Stomach (tissue), 9 donors: ENCODE measurements around the gene GET4. TPM values are rescaled to one million over a fixed set of nuclear protein-coding genes. Genes with fewer than 3 reads are reported as not detected.

ENCODE experiments used
- DNase-seq, 2 donors: peaks; one replicate each; pipeline versions ENCODE4 v3.0.0 to v3.0.0-alpha.2; 2013 to 2019
- H3K27ac ChIP-seq, 5 donors: fragments of 200-600 bp in 4 of 5; sonication (generic) in 4 of 5; one replicate each; pipeline ENCODE4 v1.5.1; 2013 to 2019; ENCODE audit warnings: mild to moderate bottlenecking in 1 of 5, moderate library complexity in 1 of 5
- H3K27me3 ChIP-seq, 3 donors: fragments of 200-600 bp; sonication (generic); one replicate each; pipeline ENCODE4 v1.5.1; 2017 to 2019; ENCODE audit warnings: mixed run types in 1 of 3
- H3K36me3 ChIP-seq, 4 donors: fragments of 200-600 bp; sonication (generic); 1 replicate in 3 of 4; 2 replicates in 1 of 4; pipeline ENCODE4 v1.5.1; 2016 to 2019
- H3K4me1 ChIP-seq, 4 donors: fragments of 200-600 bp; sonication (generic); one replicate each; pipeline ENCODE4 v1.5.1; 2016 to 2019
- H3K4me3 ChIP-seq, 4 donors: fragments of 200-600 bp; sonication (generic) in 3 of 4; one replicate each; pipeline ENCODE4 v1.5.1; 2016 to 2019; ENCODE audit warnings: mild to moderate bottlenecking in 1 of 4
- H3K9me3 ChIP-seq, 4 donors: fragments of 200-600 bp; sonication (generic); one replicate each; pipeline ENCODE4 v1.5.1; 2016 to 2019
- CTCF ChIP-seq, 7 experiments: fragments of 450-650 bp in 4 of 7; fragments of 200-600 bp in 3 of 7; sonication (generic) in 3 of 7; IDR thresholded peaks; one replicate each; pipeline ENCODE4 v1.5.1; 2016 to 2019; ENCODE audit warnings: antibody characterized with exemption in 7 of 7, control low read depth in 2 of 7, mild to moderate bottlenecking in 1 of 7
- EP300 ChIP-seq: sonication (generic); formaldehyde crosslinking; IDR thresholded peaks from one replicate; pipeline ENCODE4 v1.6.1; 2017; ENCODE audit warnings: antibody characterized with exemption
- POLR2A ChIP-seq, 4 donors: fragments of 450-650 bp; IDR thresholded peaks; one replicate each; pipeline ENCODE4 v1.6.1; 2016; ENCODE audit warnings: antibody characterized with exemption in 4 of 4, control low read depth in 2 of 4, mild to moderate bottlenecking in 1 of 4, moderate library complexity in 1 of 4
- POLR2AphosphoS5 ChIP-seq, 3 donors: sonication (generic); formaldehyde crosslinking; IDR thresholded peaks; one replicate each; pipeline ENCODE4 v1.6.1; 2016; ENCODE audit warnings: antibody characterized with exemption in 3 of 3
- WGBS, 5 donors: extraction: QIAGEN DNeasy Blood & Tissue Kit in 3 of 5; methylation state at CpG; one replicate each; pipeline versions ENCODE4 v1.1.5 to v1.1.7; 2013 to 2018; 5-methylcytosine and 5-hydroxymethylcytosine counted together
- intact Hi-C: fragments of 100-400 bp; cut with DNase I; formaldehyde crosslinking; loops from one replicate; pipeline ENCODE4 v1.15.1; 2023; ENCODE audit warnings: low total_unique reads
- polyA plus RNA-seq, 3 donors: library from polyadenylated mRNA; stranded (reverse); fragments of 200-250 nt; gene quantifications; one replicate each; pipeline ENCODE4 v1.2.3, GENCODE V29; 2013
- total RNA-seq, 5 donors: library from RNA; depleted of rRNA; stranded (reverse); fragments of >200 nt; gene quantifications; one replicate each; pipeline versions ENCODE4 v1.1.0 to v1.2.3, GENCODE V29; 2014 to 2016
- donor health status: healthy with polysubstance abuse.
- donor health status: Bipolar disorder and iron deficiency.
- donor health status: healthy.

Gene GET4
- total and polyA plus RNA-seq, 8 donors = 22.4 to 140 (median 46.6) TPM

- Histone ChIP-seq H3K4me1 (peaks cover 42 to 76% (median 59%) of the 10 kb centered on the region in 4 donors), H3K27ac (peak overlapping the region; percentile 68 to 93 (median 85)), H3K36me3 (peaks cover 18 to 49% (median 37%) of the 10 kb centered on the region in 4 donors), H3K9me3 (no peaks in the 10 kb centered on the region), H3K4me3 (no peak overlapping the region), H3K27me3 (no peaks in the 10 kb centered on the region)
- intact Hi-C loops = no loop called here
- DNase-seq = no peak
- WGBS, 5 donors = 92 to 95% (median 94%) methylated on average over 9 to 19 of the region's 19 CpGs
- TF ChIP-seq POLR2A (IDR thresholded peaks at IDR 0.05) (no peak), POLR2AphosphoS5 (IDR thresholded peaks at IDR 0.05) (no peak), EP300 (no peak), CTCF (IDR thresholded peaks at IDR 0.05) (no peak)
These were observed 39.4 kb upstream of the GET4 start for GRCh38 chr7:837001-837400.

DNA sequence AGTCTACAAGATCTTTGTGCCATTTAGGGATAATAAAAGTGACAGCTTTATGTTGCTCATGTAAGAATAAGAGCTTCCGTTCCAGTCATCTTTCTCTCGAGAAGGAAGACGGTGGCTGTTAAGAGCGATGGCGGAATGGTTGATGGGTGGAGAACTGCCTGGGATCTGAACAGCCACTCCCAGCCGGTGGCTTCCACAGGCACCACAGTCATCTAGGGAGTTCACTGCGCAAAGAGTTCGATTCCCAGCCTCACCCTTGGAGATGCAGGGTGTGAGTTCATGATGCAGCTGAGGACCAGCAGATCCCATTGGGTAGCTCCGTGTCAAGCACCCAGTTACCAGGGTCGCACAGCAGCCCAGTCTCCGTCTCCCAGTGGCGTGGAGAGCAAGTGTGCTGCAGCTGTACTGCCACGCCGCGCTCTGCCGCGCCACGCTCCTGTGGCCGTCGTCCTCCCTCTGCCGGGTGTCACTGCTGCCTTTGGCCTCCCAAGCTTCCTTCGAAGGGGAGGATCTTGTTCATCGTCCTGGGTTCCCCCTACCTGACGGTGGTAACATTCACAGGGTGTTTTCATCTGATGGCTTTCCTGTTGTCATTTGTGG, 36.3 kb upstream of the GET4 start:
- Histone ChIP-seq H3K4me3 (no peak overlapping the region), H3K36me3 (peaks cover 45 to 76% (median 62%) of the 10 kb centered on the region in 4 donors), H3K27me3 (no peaks in the 10 kb centered on the region), H3K9me3 (no peaks in the 10 kb centered on the region), H3K27ac (peak overlapping the region in 1 of 5 donors; percentile 93), H3K4me1 (peaks cover 22 to 56% (median 38%) of the 10 kb centered on the region in 4 donors)
- TF ChIP-seq EP300 (no peak), CTCF (IDR thresholded peaks at IDR 0.05) (no peak), POLR2AphosphoS5 (IDR thresholded peaks at IDR 0.05) (no peak), POLR2A (IDR thresholded peaks at IDR 0.05) (no peak)
- intact Hi-C loops = no loop called here
- DNase-seq = no peak
- WGBS, 5 donors = 89 to 93% (median 93%) methylated on average over 21 to 24 of the region's 24 CpGs

DNA sequence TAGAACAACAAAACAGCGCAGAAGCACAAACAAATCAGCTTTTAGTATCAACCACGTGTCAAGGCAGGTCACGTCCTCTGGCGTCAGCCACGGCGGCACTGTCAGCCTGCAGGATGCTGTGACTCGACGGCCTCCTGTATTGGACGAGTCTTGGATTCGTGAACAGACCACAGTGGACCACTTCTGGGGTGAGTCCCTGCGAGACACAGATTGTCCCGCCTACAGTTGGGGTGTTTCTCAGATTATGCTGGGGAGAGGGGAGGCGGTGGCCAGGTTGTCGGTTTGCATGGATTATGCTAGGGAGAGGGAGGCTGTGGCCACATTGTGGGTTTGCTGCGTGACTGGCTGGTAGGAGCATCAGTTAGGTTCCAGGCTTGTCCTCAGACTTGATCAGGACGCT, 34.4 kb upstream of the GET4 start:
- no peaks in the 10 kb centered on the region for H3K9me3 ChIP-seq
- WGBS, 5 donors = 69 to 82% (median 76%) methylated on average over 16 of the region's 16 CpGs
- peaks cover 4 to 40% (median 24%) of the 10 kb centered on the region in 4 donors for H3K4me1 ChIP-seq
- no peaks in the 10 kb centered on the region for H3K27me3 ChIP-seq
- no peak for DNase-seq
- intact Hi-C loops = no loop called here
- no peak for TF ChIP-seq CTCF (IDR thresholded peaks at IDR 0.05)
- no peak for TF ChIP-seq POLR2A (IDR thresholded peaks at IDR 0.05)
- TF ChIP-seq EP300 = no peak
- TF ChIP-seq POLR2AphosphoS5 (IDR thresholded peaks at IDR 0.05) = no peak
- H3K4me3 ChIP-seq = no peak overlapping the region
- H3K36me3 ChIP-seq = peaks cover 47 to 76% (median 68%) of the 10 kb centered on the region in 4 donors
- H3K27ac ChIP-seq = peak overlapping the region in 4 of 5 donors; percentile 18 to 84 (median 68)

DNA sequence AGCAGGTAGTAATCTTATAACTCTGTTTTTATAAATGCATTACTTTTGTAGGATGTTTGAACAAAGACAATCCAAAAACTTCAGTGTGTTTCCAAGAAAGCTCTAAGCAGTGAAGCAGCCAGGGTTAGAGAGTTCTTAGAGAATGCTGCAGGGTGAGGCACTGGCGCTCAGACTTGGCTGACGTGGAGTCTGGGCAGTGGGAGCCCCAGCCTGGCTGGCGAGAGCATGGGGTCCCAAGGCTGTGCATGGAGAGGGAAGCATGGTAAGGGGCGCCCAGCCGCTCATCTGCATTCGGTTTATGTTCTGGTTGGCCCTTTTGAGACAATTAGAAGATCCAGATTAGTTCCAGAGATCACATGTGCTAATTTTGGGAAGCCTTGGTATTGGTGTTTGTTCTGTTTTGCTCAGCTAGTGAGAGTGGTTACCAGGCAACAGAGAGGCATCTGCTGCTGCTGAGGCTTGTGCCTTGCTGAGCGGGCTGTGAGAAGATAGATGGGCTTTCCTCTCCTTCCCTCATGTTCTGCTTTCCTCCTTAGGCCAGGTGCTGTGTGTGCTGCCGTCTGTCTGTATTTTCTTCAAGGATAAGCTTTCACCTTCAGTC, 33.8 kb upstream of the GET4 start:
- H3K27me3 ChIP-seq = no peaks in the 10 kb centered on the region
- intact Hi-C loops = no loop called here
- H3K4me3 ChIP-seq = no peak overlapping the region
- no peak for TF ChIP-seq CTCF (IDR thresholded peaks at IDR 0.05)
- TF ChIP-seq POLR2AphosphoS5 (IDR thresholded peaks at IDR 0.05) = peak in 1 of 3 donors; percentile 45
- no peak for TF ChIP-seq EP300
- no peak for TF ChIP-seq POLR2A (IDR thresholded peaks at IDR 0.05)
- no peaks in the 10 kb centered on the region for H3K9me3 ChIP-seq
- H3K4me1 ChIP-seq = peaks cover 0 to 34% (median 21%) of the 10 kb centered on the region in 4 donors
- peaks cover 47 to 74% (median 68%) of the 10 kb centered on the region in 4 donors for H3K36me3 ChIP-seq
- WGBS, 5 donors = 66 to 84% (median 82%) methylated on average over 8 of the region's 8 CpGs
- peak in 1 of 2 donors; percentile 80 for DNase-seq
- H3K27ac ChIP-seq = peak overlapping the region in 4 of 5 donors; percentile 18 to 84 (median 68)
